Mesenchymal stem cell (in vitro differentiated cells and primary cell): ENCODE measurements around the gene FLAD1.

Source experiments
- DNase-seq: peaks from one replicate; pipeline ENCODE4 v3.0.0-alpha.2; 2013
- H2AFZ ChIP-seq: one replicate; pipeline ENCODE4 v1.6.1; 2013; ENCODE audit warnings: low read depth, mild to moderate bottlenecking, control low read depth, inconsistent platforms, low read length, moderate library complexity
- H2AK5ac ChIP-seq: 2 replicates; pipeline ENCODE4 v1.6.1; 2013; ENCODE audit warnings: low read length, moderate library complexity, mild to moderate bottlenecking, inconsistent platforms; ENCODE audit not compliant: severe bottlenecking
- H2BK120ac ChIP-seq: one replicate; pipeline ENCODE4 v1.6.1; 2013; ENCODE audit warnings: low read depth, mild to moderate bottlenecking, inconsistent platforms, low read length, moderate library complexity
- H2BK12ac ChIP-seq, 2 experiments: one replicate each; pipeline ENCODE4 v1.6.1; 2013; ENCODE audit warnings: inconsistent platforms in 2 of 2, low read length in 2 of 2, mild to moderate bottlenecking in 2 of 2, moderate library complexity in 2 of 2, control low read depth in 1 of 2
- H2BK15ac ChIP-seq: one replicate; pipeline ENCODE4 v1.6.1; 2013; ENCODE audit warnings: mild to moderate bottlenecking, low read depth, inconsistent platforms; ENCODE audit not compliant: poor library complexity, severe bottlenecking
- H2BK5ac ChIP-seq: 2 replicates; pipeline ENCODE4 v1.6.1; 2013; ENCODE audit warnings: low read depth, mild to moderate bottlenecking, low read length, control low read depth, inconsistent platforms; ENCODE audit not compliant: poor library complexity, severe bottlenecking
- H3K14ac ChIP-seq, 2 experiments: one replicate each; pipeline ENCODE4 v1.6.1; 2013; ENCODE audit warnings: inconsistent platforms in 2 of 2, low read length in 2 of 2, control low read depth in 1 of 2, mild to moderate bottlenecking in 1 of 2, moderate library complexity in 1 of 2
- H3K18ac ChIP-seq, 2 experiments: one replicate each; pipeline ENCODE4 v1.6.1; 2013; ENCODE audit warnings: inconsistent platforms in 2 of 2, low read length in 2 of 2, control low read depth in 1 of 2, low read depth in 1 of 2, mild to moderate bottlenecking in 1 of 2
- H3K23ac ChIP-seq, 2 experiments: one replicate each; pipeline ENCODE4 v1.6.1; 2013; ENCODE audit warnings: inconsistent platforms in 2 of 2, low read length in 2 of 2, mild to moderate bottlenecking in 2 of 2, moderate library complexity in 2 of 2, control low read depth in 1 of 2
- H3K27ac ChIP-seq: 2 replicates; pipeline ENCODE4 v1.5.1; 2013; ENCODE audit warnings: mild to moderate bottlenecking, moderate library complexity, low read length, control low read depth, inconsistent platforms; ENCODE audit not compliant: poor library complexity, severe bottlenecking
- H3K27me3 ChIP-seq, 2 experiments: 2 replicates each; pipeline versions ENCODE4 v1.6.1 to v1.7.0; 2013; ENCODE audit warnings: low read length in 2 of 2, mild to moderate bottlenecking in 2 of 2, moderate library complexity in 2 of 2, control low read depth in 1 of 2, inconsistent platforms in 1 of 2; ENCODE audit not compliant: control insufficient read depth in 1 of 2, insufficient read depth in 1 of 2
- H3K36me3 ChIP-seq, 2 experiments: 2 replicates each; pipeline versions ENCODE4 v1.6.1 to v1.7.0; 2013; ENCODE audit warnings: low read length in 2 of 2, control low read depth in 1 of 2, inconsistent platforms in 1 of 2, low read depth in 1 of 2, mild to moderate bottlenecking in 1 of 2; ENCODE audit not compliant: insufficient read depth in 2 of 2, control insufficient read depth in 1 of 2
- H3K4ac ChIP-seq, 2 experiments: one replicate each; pipeline ENCODE4 v1.6.1; 2013; ENCODE audit warnings: inconsistent platforms in 2 of 2, low read length in 2 of 2, mild to moderate bottlenecking in 2 of 2, moderate library complexity in 2 of 2, control low read depth in 1 of 2, low read depth in 1 of 2
- H3K4me1 ChIP-seq: 2 replicates; pipeline ENCODE4 v1.6.1; 2013; ENCODE audit warnings: low read depth, low read length, control low read depth; ENCODE audit not compliant: control insufficient read depth, insufficient read depth
- H3K4me2 ChIP-seq: 2 replicates; pipeline ENCODE4 v1.6.1; 2013; ENCODE audit warnings: low read length, mild to moderate bottlenecking, inconsistent platforms; ENCODE audit not compliant: poor library complexity, severe bottlenecking
- H3K4me3 ChIP-seq, 2 experiments: 2 replicates each; pipeline versions ENCODE4 v1.5.1 to v1.7.0; 2013; ENCODE audit warnings: low read length in 2 of 2, mild to moderate bottlenecking in 2 of 2, control low read depth in 1 of 2, low read depth in 1 of 2; ENCODE audit not compliant: insufficient read depth in 1 of 2
- H3K79me1 ChIP-seq: replicated peaks from 2 replicates; pipeline ENCODE4 v1.6.1; 2013; ENCODE audit warnings: mild to moderate bottlenecking, control low read depth, low read length, inconsistent platforms; ENCODE audit not compliant: poor library complexity, severe bottlenecking
- H3K9ac ChIP-seq: 2 replicates; pipeline ENCODE4 v1.7.0; 2013; ENCODE audit warnings: mild to moderate bottlenecking, low read length, moderate library complexity
- H3K9me3 ChIP-seq: 2 replicates; pipeline ENCODE4 v1.7.0; 2013; ENCODE audit warnings: mild to moderate bottlenecking, low read length; ENCODE audit not compliant: control insufficient read depth
- H4K8ac ChIP-seq: one replicate; pipeline ENCODE4 v1.6.1; 2013; ENCODE audit warnings: inconsistent platforms, mild to moderate bottlenecking, low read length, moderate library complexity
- H4K91ac ChIP-seq: one replicate; pipeline ENCODE4 v1.6.1; 2013; ENCODE audit warnings: mild to moderate bottlenecking, low read length, inconsistent platforms
- WGBS: methylation state at CpG from one replicate; pipeline ENCODE4 v1.1.7; 2013; ENCODE audit warnings: mixed read lengths; 5-methylcytosine and 5-hydroxymethylcytosine counted together

The FLAD1 gene

DNA sequence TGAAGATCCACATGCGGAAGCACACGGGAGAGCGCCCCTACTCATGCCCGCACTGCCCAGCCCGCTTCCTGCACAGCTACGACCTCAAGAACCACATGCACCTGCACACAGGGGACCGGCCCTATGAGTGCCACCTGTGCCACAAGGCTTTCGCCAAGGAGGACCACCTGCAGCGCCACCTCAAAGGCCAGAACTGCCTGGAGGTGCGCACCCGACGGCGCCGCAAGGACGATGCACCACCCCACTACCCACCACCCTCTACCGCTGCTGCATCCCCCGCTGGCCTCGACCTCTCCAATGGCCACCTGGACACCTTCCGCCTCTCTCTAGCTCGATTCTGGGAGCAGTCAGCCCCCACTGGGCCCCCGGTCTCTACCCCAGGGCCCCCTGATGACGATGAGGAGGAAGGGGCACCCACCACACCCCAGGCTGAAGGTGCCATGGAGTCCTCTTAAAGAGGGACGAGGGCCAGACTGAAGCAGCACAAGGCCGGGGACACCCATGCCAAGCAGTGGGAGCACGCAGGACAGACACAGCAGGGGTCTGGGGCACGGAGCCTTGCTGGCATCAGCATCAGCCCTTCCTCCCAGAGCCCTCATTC, 33.2 kb downstream of the FLAD1 start:
- Histone ChIP-seq H2BK5ac (no peak overlapping the region), H3K18ac (no peak overlapping the region), H3K23ac (no peak overlapping the region), H3K36me3 (peaks cover 28 to 52% of the 10 kb centered on the region in 2 experiments), H3K14ac (no peak overlapping the region), H3K27me3 (no peaks in the 10 kb centered on the region), H2AFZ (no peak overlapping the region), H3K9me3 (no peaks in the 10 kb centered on the region), H3K4me2 (no peak overlapping the region), H3K79me1 (peaks cover 20% of the 10 kb centered on the region), H2BK120ac (no peak overlapping the region), H3K4me1 (peaks cover 35% of the 10 kb centered on the region), H4K91ac (peak overlapping the region; percentile 43), H3K4me3 (no peak overlapping the region), H2AK5ac (no peak overlapping the region), H4K8ac (peak overlapping the region; percentile 15), H3K27ac (no peak overlapping the region), H2BK12ac (no peak overlapping the region), H2BK15ac (peak overlapping the region; percentile 90), H3K4ac (no peak overlapping the region), H3K9ac (peak overlapping the region; percentile 87)
- no peak for DNase-seq
- 96% methylated on average over 26 of the region's 26 CpGs for WGBS

DNA sequence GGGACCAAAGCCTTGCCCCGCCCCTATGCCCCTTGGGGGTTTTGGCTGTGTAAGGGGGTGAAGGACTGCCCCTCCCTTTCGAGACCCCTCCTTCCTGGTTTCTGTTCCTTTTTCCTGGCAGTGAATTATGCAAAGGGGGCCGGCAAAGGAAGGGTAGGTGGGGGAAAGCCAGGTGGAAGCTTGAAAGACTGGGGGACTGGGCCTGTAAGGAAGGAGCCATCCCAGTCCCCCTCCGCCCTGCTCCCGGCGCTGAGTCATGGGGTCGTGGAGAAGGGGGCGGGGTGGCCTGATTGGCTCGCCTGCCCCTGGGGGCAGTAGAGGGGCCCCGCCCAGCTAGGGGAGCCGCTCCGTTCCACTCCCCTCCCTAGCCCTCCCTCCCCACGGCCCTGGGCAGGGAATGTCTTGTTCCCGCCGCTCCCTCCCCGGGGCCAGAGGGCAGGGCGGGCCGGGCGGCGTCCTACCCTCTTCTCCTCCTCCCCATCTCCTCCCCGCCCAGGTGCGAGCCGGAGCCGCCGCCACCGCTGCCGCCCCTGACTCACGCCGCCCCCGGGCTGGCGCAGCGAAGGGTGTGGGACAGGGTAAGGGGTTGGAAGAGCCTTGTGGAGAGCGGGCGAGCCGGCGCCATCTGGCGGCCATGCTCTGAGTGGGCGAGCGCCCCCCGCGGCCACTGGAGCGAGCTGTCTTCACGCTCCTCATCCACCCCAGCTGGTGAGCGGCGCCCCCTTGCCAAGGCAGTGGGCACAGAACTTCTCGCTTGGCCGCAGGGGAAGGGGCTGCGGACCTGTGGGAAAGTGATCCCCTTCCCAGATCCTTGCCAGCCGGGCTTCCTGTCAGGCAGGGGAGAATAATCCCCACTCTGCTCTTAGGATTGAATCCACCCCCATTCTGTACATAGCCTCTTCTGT, 34.1 kb downstream of the FLAD1 start:
- Histone ChIP-seq H3K27ac (peak overlapping the region; percentile 62), H2BK5ac (no peak overlapping the region), H2BK12ac (no peak overlapping the region), H2BK120ac (peak overlapping the region; percentile 50), H2AFZ (peak overlapping the region; percentile 36), H3K9ac (peak overlapping the region; percentile 87), H3K14ac (peak overlapping the region in 1 of 2 experiments; percentile 71), H4K91ac (peak overlapping the region; percentile 87), H3K27me3 (no peaks in the 10 kb centered on the region), H3K23ac (no peak overlapping the region), H3K4me2 (peak overlapping the region; percentile 66), H4K8ac (peak overlapping the region; percentile 94), H2AK5ac (no peak overlapping the region), H3K18ac (peak overlapping the region; percentile 51 to 83), H3K4me3 (peak overlapping the region; percentile 55 to 76), H3K36me3 (peaks cover 28 to 42% of the 10 kb centered on the region in 2 experiments), H2BK15ac (peak overlapping the region; percentile 96), H3K9me3 (no peaks in the 10 kb centered on the region), H3K79me1 (peaks cover 12% of the 10 kb centered on the region), H3K4me1 (peaks cover 26% of the 10 kb centered on the region), H3K4ac (peak overlapping the region in 1 of 2 experiments; percentile 53)
- peak; percentile 89 for DNase-seq
- WGBS, result 3% methylated on average over 33 of the region's 49 CpGs

- Histone ChIP-seq H3K27ac (peak overlapping the region; percentile 24), H2BK5ac (no peak overlapping the region), H3K9ac (peak overlapping the region; percentile 87), H3K23ac (no peak overlapping the region), H3K36me3 (peaks cover 28 to 39% of the 10 kb centered on the region in 2 experiments), H4K8ac (peak overlapping the region; percentile 85), H4K91ac (peak overlapping the region; percentile 43), H2BK12ac (no peak overlapping the region), H3K4me1 (peaks cover 27% of the 10 kb centered on the region), H3K4me2 (peak overlapping the region; percentile 66), H3K9me3 (no peaks in the 10 kb centered on the region), H3K79me1 (peaks cover 10% of the 10 kb centered on the region), H2BK15ac (no peak overlapping the region), H2AFZ (no peak overlapping the region), H3K4ac (peak overlapping the region in 1 of 2 experiments; percentile 71), H3K18ac (peak overlapping the region; percentile 16 to 28), H2AK5ac (no peak overlapping the region), H3K27me3 (no peaks in the 10 kb centered on the region), H2BK120ac (peak overlapping the region; percentile 30), H3K4me3 (peak overlapping the region in 1 of 2 experiments; percentile 76), H3K14ac (no peak overlapping the region)
- 76% methylated on average over 4 of the region's 6 CpGs for WGBS
- DNase-seq, result no peak
These were observed 34.8 kb downstream of the FLAD1 start for GRCh38 chr1:155017946-155018316.
